ENCODE results near the gene AGK.

DNA sequence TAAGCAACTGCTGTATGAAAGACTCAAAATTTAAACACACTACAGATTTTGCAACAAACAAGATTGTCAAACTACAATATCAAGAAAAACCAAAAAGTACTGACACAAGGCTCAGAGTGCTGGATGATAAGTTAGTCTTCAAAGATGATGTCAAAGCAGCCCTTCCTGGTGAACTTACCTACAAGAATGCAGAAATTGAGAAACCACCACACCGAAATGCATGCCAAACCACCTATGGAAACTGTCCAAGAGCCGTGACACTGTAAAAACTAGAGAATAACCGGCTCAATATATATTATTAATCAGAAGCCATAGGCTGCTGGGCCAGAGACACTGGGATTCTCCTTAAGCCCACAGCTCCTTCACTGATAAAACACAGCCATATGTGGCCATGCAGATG is 125.4 kb downstream of the AGK start:
- TF ChIP-seq, protein P1, sequence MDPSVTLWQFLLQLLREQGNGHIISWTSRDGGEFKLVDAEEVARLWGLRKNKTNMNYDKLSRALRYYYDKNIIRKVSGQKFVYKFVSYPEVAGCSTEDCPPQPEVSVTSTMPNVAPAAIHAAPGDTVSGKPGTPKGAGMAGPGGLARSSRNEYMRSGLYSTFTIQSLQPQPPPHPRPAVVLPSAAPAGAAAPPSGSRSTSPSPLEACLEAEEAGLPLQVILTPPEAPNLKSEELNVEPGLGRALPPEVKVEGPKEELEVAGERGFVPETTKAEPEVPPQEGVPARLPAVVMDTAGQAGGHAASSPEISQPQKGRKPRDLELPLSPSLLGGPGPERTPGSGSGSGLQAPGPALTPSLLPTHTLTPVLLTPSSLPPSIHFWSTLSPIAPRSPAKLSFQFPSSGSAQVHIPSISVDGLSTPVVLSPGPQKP (IDR thresholded peaks at IDR 0.05; ENCODE audit: low read depth, low read length), result no peak
- TF ChIP-seq NFE2L2 (conservative IDR thresholded peaks at IDR 0.05; ENCODE audit: low read length), result no peak
- TF ChIP-seq HOXA7 (CRISPR knock-in tag; IDR thresholded peaks at IDR 0.05), result no peak
- TF ChIP-seq POLR2A (IDR thresholded peaks at IDR 0.05; ENCODE audit: low read length), result no peak
- TF ChIP-seq, protein P2, sequence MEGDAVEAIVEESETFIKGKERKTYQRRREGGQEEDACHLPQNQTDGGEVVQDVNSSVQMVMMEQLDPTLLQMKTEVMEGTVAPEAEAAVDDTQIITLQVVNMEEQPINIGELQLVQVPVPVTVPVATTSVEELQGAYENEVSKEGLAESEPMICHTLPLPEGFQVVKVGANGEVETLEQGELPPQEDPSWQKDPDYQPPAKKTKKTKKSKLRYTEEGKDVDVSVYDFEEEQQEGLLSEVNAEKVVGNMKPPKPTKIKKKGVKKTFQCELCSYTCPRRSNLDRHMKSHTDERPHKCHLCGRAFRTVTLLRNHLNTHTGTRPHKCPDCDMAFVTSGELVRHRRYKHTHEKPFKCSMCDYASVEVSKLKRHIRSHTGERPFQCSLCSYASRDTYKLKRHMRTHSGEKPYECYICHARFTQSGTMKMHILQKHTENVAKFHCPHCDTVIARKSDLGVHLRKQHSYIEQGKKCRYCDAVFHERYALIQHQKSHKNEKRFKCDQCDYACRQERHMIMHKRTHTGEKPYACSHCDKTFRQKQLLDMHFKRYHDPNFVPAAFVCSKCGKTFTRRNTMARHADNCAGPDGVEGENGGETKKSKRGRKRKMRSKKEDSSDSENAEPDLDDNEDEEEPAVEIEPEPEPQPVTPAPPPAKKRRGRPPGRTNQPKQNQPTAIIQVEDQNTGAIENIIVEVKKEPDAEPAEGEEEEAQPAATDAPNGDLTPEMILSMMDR (IDR thresholded peaks at IDR 0.05), result no peak
- TF ChIP-seq POLR2AphosphoS2 (conservative IDR thresholded peaks at IDR 0.05; ENCODE audit: low read length), result no peak
- no peak for TF ChIP-seq BHLHE40 (IDR thresholded peaks at IDR 0.05; ENCODE audit: low read depth, low read length)
- TF ChIP-seq, protein P3, sequence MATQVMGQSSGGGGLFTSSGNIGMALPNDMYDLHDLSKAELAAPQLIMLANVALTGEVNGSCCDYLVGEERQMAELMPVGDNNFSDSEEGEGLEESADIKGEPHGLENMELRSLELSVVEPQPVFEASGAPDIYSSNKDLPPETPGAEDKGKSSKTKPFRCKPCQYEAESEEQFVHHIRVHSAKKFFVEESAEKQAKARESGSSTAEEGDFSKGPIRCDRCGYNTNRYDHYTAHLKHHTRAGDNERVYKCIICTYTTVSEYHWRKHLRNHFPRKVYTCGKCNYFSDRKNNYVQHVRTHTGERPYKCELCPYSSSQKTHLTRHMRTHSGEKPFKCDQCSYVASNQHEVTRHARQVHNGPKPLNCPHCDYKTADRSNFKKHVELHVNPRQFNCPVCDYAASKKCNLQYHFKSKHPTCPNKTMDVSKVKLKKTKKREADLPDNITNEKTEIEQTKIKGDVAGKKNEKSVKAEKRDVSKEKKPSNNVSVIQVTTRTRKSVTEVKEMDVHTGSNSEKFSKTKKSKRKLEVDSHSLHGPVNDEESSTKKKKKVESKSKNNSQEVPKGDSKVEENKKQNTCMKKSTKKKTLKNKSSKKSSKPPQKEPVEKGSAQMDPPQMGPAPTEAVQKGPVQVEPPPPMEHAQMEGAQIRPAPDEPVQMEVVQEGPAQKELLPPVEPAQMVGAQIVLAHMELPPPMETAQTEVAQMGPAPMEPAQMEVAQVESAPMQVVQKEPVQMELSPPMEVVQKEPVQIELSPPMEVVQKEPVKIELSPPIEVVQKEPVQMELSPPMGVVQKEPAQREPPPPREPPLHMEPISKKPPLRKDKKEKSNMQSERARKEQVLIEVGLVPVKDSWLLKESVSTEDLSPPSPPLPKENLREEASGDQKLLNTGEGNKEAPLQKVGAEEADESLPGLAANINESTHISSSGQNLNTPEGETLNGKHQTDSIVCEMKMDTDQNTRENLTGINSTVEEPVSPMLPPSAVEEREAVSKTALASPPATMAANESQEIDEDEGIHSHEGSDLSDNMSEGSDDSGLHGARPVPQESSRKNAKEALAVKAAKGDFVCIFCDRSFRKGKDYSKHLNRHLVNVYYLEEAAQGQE (IDR thresholded peaks at IDR 0.05), result no peak

Measured in A549 (cell line).